PC-9 (cell line): Measurements from ENCODE around the gene KRTAP22-1.

ENCODE experiments used
- EZH2 ChIP-seq: fragments of 200-600 bp; sonication (generic); IDR thresholded peaks from 2 replicates; pipeline ENCODE4 v1.8.0; 2017; ENCODE audit warnings: antibody characterized with exemption, low read depth
- TF ChIP-seq, protein P1 (sequence below): fragments of 200-600 bp; sonication (generic); conservative IDR thresholded peaks from 2 replicates; pipeline ENCODE4 v1.6.1; 2017; ENCODE audit warnings: mixed run types, antibody characterized with exemption, mild to moderate bottlenecking, moderate library complexity

DNA sequence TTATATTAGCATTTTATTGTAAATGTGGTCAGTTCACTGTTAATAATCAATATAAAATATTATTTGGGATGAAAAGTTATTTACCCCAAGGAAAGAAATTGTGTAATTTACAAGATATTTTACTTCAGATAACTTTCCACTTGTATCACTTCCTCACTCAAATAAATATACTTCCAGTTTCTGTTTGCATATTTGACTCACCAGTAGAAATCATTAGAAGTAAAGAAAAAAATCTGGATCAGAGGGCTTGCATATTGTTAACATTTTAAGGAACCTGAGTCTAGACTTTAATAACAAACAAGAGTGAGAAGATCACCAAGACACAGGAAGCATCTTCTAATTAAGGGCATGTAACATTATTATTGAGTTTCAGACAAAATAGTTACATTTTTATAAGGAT is 19.2 kb downstream of the KRTAP22-1 start:
- TF ChIP-seq, protein P1, sequence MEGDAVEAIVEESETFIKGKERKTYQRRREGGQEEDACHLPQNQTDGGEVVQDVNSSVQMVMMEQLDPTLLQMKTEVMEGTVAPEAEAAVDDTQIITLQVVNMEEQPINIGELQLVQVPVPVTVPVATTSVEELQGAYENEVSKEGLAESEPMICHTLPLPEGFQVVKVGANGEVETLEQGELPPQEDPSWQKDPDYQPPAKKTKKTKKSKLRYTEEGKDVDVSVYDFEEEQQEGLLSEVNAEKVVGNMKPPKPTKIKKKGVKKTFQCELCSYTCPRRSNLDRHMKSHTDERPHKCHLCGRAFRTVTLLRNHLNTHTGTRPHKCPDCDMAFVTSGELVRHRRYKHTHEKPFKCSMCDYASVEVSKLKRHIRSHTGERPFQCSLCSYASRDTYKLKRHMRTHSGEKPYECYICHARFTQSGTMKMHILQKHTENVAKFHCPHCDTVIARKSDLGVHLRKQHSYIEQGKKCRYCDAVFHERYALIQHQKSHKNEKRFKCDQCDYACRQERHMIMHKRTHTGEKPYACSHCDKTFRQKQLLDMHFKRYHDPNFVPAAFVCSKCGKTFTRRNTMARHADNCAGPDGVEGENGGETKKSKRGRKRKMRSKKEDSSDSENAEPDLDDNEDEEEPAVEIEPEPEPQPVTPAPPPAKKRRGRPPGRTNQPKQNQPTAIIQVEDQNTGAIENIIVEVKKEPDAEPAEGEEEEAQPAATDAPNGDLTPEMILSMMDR, result no peak
- no peak for TF ChIP-seq EZH2
